ENCODE data around the gene LTBP4. TPM values are rescaled to one million over a fixed set of nuclear protein-coding genes. Genes with fewer than 3 reads are reported as not detected.

Gene LTBP4
- total and polyA plus RNA-seq, 2 donors (not counting 1 experiment from before 2014, with no cell fraction given), result 81.2 to 105 TPM

GRCh38 chr19:40629346-40629745 is 28.2 kb downstream of the LTBP4 start:
- POLR2A ChIA-PET, result no interaction called here
- peaks cover 0 to 9% of the 10 kb centered on the region in 2 experiments for H3K36me3 ChIP-seq (replicated peaks in 1 of 2; ENCODE audit: control extremely low read depth in 1 of 2, control insufficient read depth in 1 of 2, extremely low read depth in 1 of 2, insufficient read depth in 2 of 2, low read length in 1 of 2)
- H3K79me2 ChIP-seq (ENCODE audit: control insufficient read depth, insufficient read depth, low read length), result no peaks in the 10 kb centered on the region
- peaks cover 0 to 3% (median 0%) of the 10 kb centered on the region in 4 experiments for H3K27me3 ChIP-seq (replicated peaks in 1 of 4; ENCODE audit: control extremely low read depth in 1 of 4, control insufficient read depth in 3 of 4, insufficient read depth in 4 of 4, low read length in 3 of 4)
- WGBS (ENCODE audit: insufficient coverage), result 97% methylated on average over 42 of the region's 42 CpGs
- H3K4me3 Mint-ChIP-seq, result no peak overlapping the region
- DNase-seq (no peak), ATAC-seq (ENCODE audit: low read depth) (no peak)
- peaks cover 0 to 4% of the 10 kb centered on the region in 2 donors for H3K4me1 ChIP-seq (ENCODE audit: control insufficient read depth in 2 of 2, insufficient read depth in 2 of 2, low read length in 2 of 2)
- H3K4me2 ChIP-seq (replicated peaks; ENCODE audit: low read depth, low read length, poor library complexity, severe bottlenecking), result no peak overlapping the region
- H3K27ac ChIP-seq (ENCODE audit: low read length in 2 of 2), result no peak overlapping the region
- H3K9ac ChIP-seq (ENCODE audit: low read length), result no peak overlapping the region
- H3K27me3 Mint-ChIP-seq, result peaks cover under 1% of the 10 kb centered on the region
- intact Hi-C loops (cut with micrococcal nuclease), result no loop called here
- CTCF ChIA-PET, result interaction anchor here (0.6 to 1.1 kb wide), 2 partner anchors 9 to 83 kb away, joined by 3 read pairs; no protein-coding TSS in a partner anchor
- no peaks in the 10 kb centered on the region for H3K9me3 Mint-ChIP-seq (ENCODE audit: insufficient read depth)
- peaks cover 0 to 4% (median 0%) of the 10 kb centered on the region in 3 donors for H3K9me3 ChIP-seq (ENCODE audit: control extremely low read depth in 1 of 3, control insufficient read depth in 2 of 3, insufficient read depth in 1 of 3, low read length in 2 of 3)
- H3K27ac Mint-ChIP-seq, result no peak overlapping the region
- TF ChIP-seq EZH2 (IDR thresholded peaks at IDR 0.05; ENCODE audit: borderline replicate concordance, insufficient read depth, low read depth, low read length, poor library complexity, severe bottlenecking) (no peak), CTCF (IDR thresholded peaks at IDR 0.05) (no peak)
- no peaks in the 10 kb centered on the region for H4K20me1 ChIP-seq (ENCODE audit: control insufficient read depth, insufficient read depth, low read length, poor library complexity, severe bottlenecking)
- H3K4me1 Mint-ChIP-seq, result peaks cover 4% of the 10 kb centered on the region
- H3K4me3 ChIP-seq (ENCODE audit: control extremely low read depth in 1 of 5, extremely low read depth in 1 of 5, insufficient read depth in 1 of 5, low read depth in 2 of 5, low read length in 4 of 5), result no peak overlapping the region
- H2AFZ ChIP-seq (ENCODE audit: insufficient read depth, low read depth, low read length, poor library complexity, severe bottlenecking), result no peak overlapping the region

- Histone ChIP-seq H3K4me1 (ENCODE audit: control insufficient read depth in 2 of 2, insufficient read depth in 2 of 2, low read length in 2 of 2) (peaks cover 0 to 5% of the 10 kb centered on the region in 2 donors), H3K9ac (ENCODE audit: low read length) (no peak overlapping the region), H3K4me3 (ENCODE audit: control extremely low read depth in 1 of 5, extremely low read depth in 1 of 5, insufficient read depth in 1 of 5, low read depth in 2 of 5, low read length in 4 of 5) (no peak overlapping the region), H2AFZ (ENCODE audit: insufficient read depth, low read depth, low read length, poor library complexity, severe bottlenecking) (no peak overlapping the region), H3K4me2 (replicated peaks; ENCODE audit: low read depth, low read length, poor library complexity, severe bottlenecking) (no peak overlapping the region), H3K36me3 (replicated peaks in 1 of 2; ENCODE audit: control extremely low read depth in 1 of 2, control insufficient read depth in 1 of 2, extremely low read depth in 1 of 2, insufficient read depth in 2 of 2, low read length in 1 of 2) (peaks cover 0 to 6% of the 10 kb centered on the region in 2 experiments), H3K27ac (ENCODE audit: low read length in 2 of 2) (no peak overlapping the region), H3K9me3 (ENCODE audit: control extremely low read depth in 1 of 3, control insufficient read depth in 2 of 3, insufficient read depth in 1 of 3, low read length in 2 of 3) (peaks cover 0 to 4% (median 0%) of the 10 kb centered on the region in 3 donors), H3K79me2 (ENCODE audit: control insufficient read depth, insufficient read depth, low read length) (no peaks in the 10 kb centered on the region), H3K27me3 (replicated peaks in 1 of 4; ENCODE audit: control extremely low read depth in 1 of 4, control insufficient read depth in 3 of 4, insufficient read depth in 4 of 4, low read length in 3 of 4) (peaks cover 0 to 9% (median 0%) of the 10 kb centered on the region in 4 experiments), H4K20me1 (ENCODE audit: control insufficient read depth, insufficient read depth, low read length, poor library complexity, severe bottlenecking) (no peaks in the 10 kb centered on the region)
- intact Hi-C loops (cut with micrococcal nuclease), result loop anchor here (5.0 kb wide), 1 partner anchor 83 kb away; no protein-coding TSS in a partner anchor
- ATAC-seq (ENCODE audit: low read depth), result no peak
- WGBS (ENCODE audit: insufficient coverage), result 82% methylated on average over 12 of the region's 16 CpGs
- no peak for DNase-seq
- no peak overlapping the region for H3K27ac Mint-ChIP-seq
- H3K27me3 Mint-ChIP-seq, result peaks cover 8% of the 10 kb centered on the region
- H3K9me3 Mint-ChIP-seq (ENCODE audit: insufficient read depth), result no peaks in the 10 kb centered on the region
- peaks cover 6% of the 10 kb centered on the region for H3K4me1 Mint-ChIP-seq
- no peak overlapping the region for H3K4me3 Mint-ChIP-seq
- CTCF ChIA-PET, result interaction anchor here (0.8 to 1.0 kb wide), 2 partner anchors 80 to 863 kb away, joined by 3 read pairs; no protein-coding TSS in a partner anchor
- POLR2A ChIA-PET, result no interaction called here
- no peak for TF ChIP-seq CTCF (IDR thresholded peaks at IDR 0.05)
- TF ChIP-seq EZH2 (IDR thresholded peaks at IDR 0.05; ENCODE audit: borderline replicate concordance, insufficient read depth, low read depth, low read length, poor library complexity, severe bottlenecking), result no peak
Measured at GRCh38 chr19:40630571-40631160, 29.5 kb downstream of the LTBP4 start.
